Caco-2 (cell line): Measurements from ENCODE around the gene ZPBP. TPM values are rescaled to one million over a fixed set of nuclear protein-coding genes. Genes with fewer than 3 reads are reported as not detected.

Source experiments
- BruUV-seq: library from RNA; stranded (reverse); fragments of 400-500 nt; replicated peaks from 2 replicates; lab custom pipeline; 2021; lab: Mats Ljungman, UMichigan
- CTCF ChIA-PET: fragments of 300-600 bp; sonication (Branson Sonifier 250); formaldehyde crosslinking; loops from one replicate; lab custom pipeline; 2022; ENCODE audit warnings: antibody characterized with exemption; lab: Charles Lee
- POLR2A ChIA-PET: fragments of 300-600 bp; sonication (Branson Sonifier 250); formaldehyde crosslinking; loops from one replicate; lab custom pipeline; 2022; ENCODE audit warnings: antibody characterized with exemption; lab: Charles Lee
- DNase-seq, 2 experiments: peaks; one replicate each; pipeline versions ENCODE4 v3.0.0 to v3.0.0-alpha.2; 2020 to 2022
- H3K27me3 ChIP-seq: replicated peaks from 2 replicates; pipeline ENCODE4 v1.6.0; 2011; ENCODE audit warnings: low read length; ENCODE audit not compliant: control insufficient read depth, insufficient read depth
- H3K36me3 ChIP-seq: 2 replicates; pipeline ENCODE4 v1.5.1; 2011; ENCODE audit warnings: low read length; ENCODE audit not compliant: control insufficient read depth, insufficient read depth
- H3K4me1 ChIP-seq: fragments of 250-450 bp; sonication (Bioruptor Pico); 2 replicates; pipeline ENCODE4 v1.5.1; 2020; ENCODE audit warnings: mild to moderate bottlenecking
- H3K4me3 ChIP-seq: 2 replicates; pipeline ENCODE4 v1.5.1; 2011; ENCODE audit warnings: low read depth, mild to moderate bottlenecking, control low read depth, low read length
- H3K9me3 ChIP-seq: fragments of 250-450 bp; sonication (Bioruptor Pico); 2 replicates; pipeline ENCODE4 v1.5.1; 2020; ENCODE audit warnings: mild to moderate bottlenecking, moderate library complexity
- H3K27ac Mint-ChIP-seq: one replicate; pipeline ENCODE4 v1.8.0; 2022; ENCODE audit warnings: mixed read lengths; ENCODE audit not compliant: unreplicated experiment
- H3K27me3 Mint-ChIP-seq: one replicate; pipeline ENCODE4 v1.8.0; 2022; ENCODE audit warnings: mixed read lengths; ENCODE audit not compliant: insufficient read depth, unreplicated experiment
- H3K36me3 Mint-ChIP-seq: one replicate; pipeline ENCODE4 v1.8.0; 2022; ENCODE audit warnings: mild to moderate bottlenecking, mixed read lengths; ENCODE audit not compliant: insufficient read depth, unreplicated experiment
- H3K4me1 Mint-ChIP-seq: one replicate; pipeline ENCODE4 v1.8.0; 2022; ENCODE audit warnings: low read depth, mixed read lengths; ENCODE audit not compliant: unreplicated experiment
- H3K4me3 Mint-ChIP-seq: one replicate; pipeline ENCODE4 v1.8.0; 2022; ENCODE audit warnings: mild to moderate bottlenecking, moderate library complexity, mixed read lengths; ENCODE audit not compliant: unreplicated experiment
- H3K9me3 Mint-ChIP-seq: one replicate; pipeline ENCODE4 v1.8.0; 2022; ENCODE audit warnings: mixed read lengths; ENCODE audit not compliant: unreplicated experiment
- intact Hi-C: fragments of 100-400 bp; cut with micrococcal nuclease; formaldehyde crosslinking; loops from one replicate; pipeline ENCODE4 v1.10.0; 2022; ENCODE audit not compliant: unreplicated experiment
- total RNA-seq: library from RNA; stranded (reverse); gene quantifications from 2 replicates; pipeline ENCODE4 v1.2.3, GENCODE V29; 2022
- TF ChIP-seq, protein P1 (sequence below), 2 experiments: fragments of 200-600 bp in 1 of 2; IDR thresholded peaks; 1 replicate in 1 of 2; 2 replicates in 1 of 2; pipeline versions ENCODE4 v1.5.1 to v1.8.0; 2011 to 2022; ENCODE audit warnings: antibody characterized with exemption in 1 of 2, control low read depth in 1 of 2, inconsistent platforms in 1 of 2, low read depth in 1 of 2, low read length in 1 of 2, mild to moderate bottlenecking in 1 of 2, moderate library complexity in 1 of 2; ENCODE audit not compliant: insufficient read depth in 1 of 2, severe bottlenecking in 1 of 2, unreplicated experiment in 1 of 2

The ZPBP gene
- total RNA-seq, 1 experiment from 2014 or later = not detected

- Histone ChIP-seq H3K4me1 (no peaks in the 10 kb centered on the region), H3K9me3 (peaks cover 14% of the 10 kb centered on the region), H3K27me3 (no peaks in the 10 kb centered on the region), H3K36me3 (no peaks in the 10 kb centered on the region), H3K4me3 (no peak overlapping the region)
- BruUV-seq = no TSS peak
- Mint-ChIP-seq H3K27ac (no peak overlapping the region), H3K4me1 (no peaks in the 10 kb centered on the region), H3K9me3 (peaks cover 16% of the 10 kb centered on the region), H3K36me3 (no peaks in the 10 kb centered on the region), H3K27me3 (peaks cover 6% of the 10 kb centered on the region), H3K4me3 (no peak overlapping the region)
- no peak for DNase-seq
- intact Hi-C loops = no loop called here
- TF ChIP-seq, protein P1, sequence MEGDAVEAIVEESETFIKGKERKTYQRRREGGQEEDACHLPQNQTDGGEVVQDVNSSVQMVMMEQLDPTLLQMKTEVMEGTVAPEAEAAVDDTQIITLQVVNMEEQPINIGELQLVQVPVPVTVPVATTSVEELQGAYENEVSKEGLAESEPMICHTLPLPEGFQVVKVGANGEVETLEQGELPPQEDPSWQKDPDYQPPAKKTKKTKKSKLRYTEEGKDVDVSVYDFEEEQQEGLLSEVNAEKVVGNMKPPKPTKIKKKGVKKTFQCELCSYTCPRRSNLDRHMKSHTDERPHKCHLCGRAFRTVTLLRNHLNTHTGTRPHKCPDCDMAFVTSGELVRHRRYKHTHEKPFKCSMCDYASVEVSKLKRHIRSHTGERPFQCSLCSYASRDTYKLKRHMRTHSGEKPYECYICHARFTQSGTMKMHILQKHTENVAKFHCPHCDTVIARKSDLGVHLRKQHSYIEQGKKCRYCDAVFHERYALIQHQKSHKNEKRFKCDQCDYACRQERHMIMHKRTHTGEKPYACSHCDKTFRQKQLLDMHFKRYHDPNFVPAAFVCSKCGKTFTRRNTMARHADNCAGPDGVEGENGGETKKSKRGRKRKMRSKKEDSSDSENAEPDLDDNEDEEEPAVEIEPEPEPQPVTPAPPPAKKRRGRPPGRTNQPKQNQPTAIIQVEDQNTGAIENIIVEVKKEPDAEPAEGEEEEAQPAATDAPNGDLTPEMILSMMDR (IDR thresholded peaks at IDR 0.05; ENCODE audit: insufficient read depth in 1 of 2, low read depth in 1 of 2, low read length in 1 of 2, severe bottlenecking in 1 of 2, unreplicated experiment in 1 of 2) = no peak
- POLR2A ChIA-PET = no interaction called here
- CTCF ChIA-PET = interaction anchor here (0.7 kb wide), 1 partner anchor 18 kb away, joined by 3 read pairs; no protein-coding TSS in a partner anchor
Measured at GRCh38 chr7:50112250-50112649, 19.2 kb upstream of the ZPBP start.

DNA sequence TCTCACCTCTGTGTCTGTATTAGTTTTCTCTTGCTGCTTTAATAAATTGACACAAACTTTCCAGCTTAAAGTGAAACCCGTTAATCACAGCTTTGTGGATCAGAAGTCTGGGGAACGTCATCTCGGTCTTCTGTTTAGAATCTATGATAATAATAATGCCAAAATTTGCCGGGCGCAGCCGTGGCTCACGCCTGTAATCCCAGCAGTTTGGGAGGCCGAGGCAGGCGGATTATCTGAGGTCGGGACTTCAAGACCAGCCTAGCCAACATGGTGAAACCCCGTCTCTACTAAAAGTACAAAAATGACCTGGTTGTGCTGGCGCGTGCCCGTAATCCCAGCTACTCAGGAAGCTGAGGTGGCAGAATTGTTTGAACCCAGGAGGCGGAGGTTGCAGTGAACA lies 8.8 kb upstream of the ZPBP start:
- H3K4me3 Mint-ChIP-seq = no peak overlapping the region
- POLR2A ChIA-PET = no interaction called here

DNA sequence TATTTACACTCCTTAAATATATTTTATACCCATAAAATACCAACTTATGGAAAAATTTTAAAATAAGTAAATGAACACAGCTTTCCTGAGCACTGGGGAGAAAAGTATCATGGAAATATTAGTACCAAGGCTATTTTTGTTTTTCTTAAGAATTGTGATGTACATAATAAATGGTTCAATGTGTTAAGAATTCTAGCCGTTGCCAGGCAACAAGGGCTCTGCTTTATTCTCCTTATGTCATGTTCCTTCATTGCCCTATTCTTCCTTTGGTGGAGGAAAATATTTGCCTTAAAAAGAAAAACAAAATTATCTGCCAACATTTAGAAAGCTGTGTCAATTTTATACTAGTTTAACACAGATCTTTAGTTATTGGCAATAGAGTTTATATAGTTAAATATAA lies 2.6 kb upstream of the ZPBP start:
- Histone ChIP-seq H3K9me3 (no peaks in the 10 kb centered on the region), H3K4me3 (no peak overlapping the region), H3K27me3 (no peaks in the 10 kb centered on the region), H3K4me1 (no peaks in the 10 kb centered on the region), H3K36me3 (no peaks in the 10 kb centered on the region)
- no peak overlapping the region for H3K4me3 Mint-ChIP-seq
- no peak overlapping the region for H3K27ac Mint-ChIP-seq
- peaks cover 5% of the 10 kb centered on the region for H3K27me3 Mint-ChIP-seq
- POLR2A ChIA-PET = no interaction called here
- BruUV-seq = no TSS peak
- no peaks in the 10 kb centered on the region for H3K36me3 Mint-ChIP-seq
- no peak for DNase-seq
- CTCF ChIA-PET = no interaction called here
- intact Hi-C loops = no loop called here
- H3K9me3 Mint-ChIP-seq = no peaks in the 10 kb centered on the region
- H3K4me1 Mint-ChIP-seq = no peaks in the 10 kb centered on the region
- TF ChIP-seq, protein P1 (IDR thresholded peaks at IDR 0.05; ENCODE audit: insufficient read depth in 1 of 2, low read depth in 1 of 2, low read length in 1 of 2, severe bottlenecking in 1 of 2, unreplicated experiment in 1 of 2) = no peak

More for the DNA sequence above, 8.8 kb upstream of the ZPBP start:
- no peaks in the 10 kb centered on the region for H3K36me3 Mint-ChIP-seq
- Histone ChIP-seq H3K4me3 (no peak overlapping the region), H3K9me3 (no peaks in the 10 kb centered on the region), H3K27me3 (no peaks in the 10 kb centered on the region), H3K36me3 (no peaks in the 10 kb centered on the region), H3K4me1 (no peaks in the 10 kb centered on the region)
- TF ChIP-seq, protein P1 (IDR thresholded peaks at IDR 0.05; ENCODE audit: insufficient read depth in 1 of 2, low read depth in 1 of 2, low read length in 1 of 2, severe bottlenecking in 1 of 2, unreplicated experiment in 1 of 2) = no peak
- CTCF ChIA-PET = no interaction called here
- intact Hi-C loops = no loop called here
- no TSS peak for BruUV-seq
- no peaks in the 10 kb centered on the region for H3K4me1 Mint-ChIP-seq
- no peak overlapping the region for H3K27ac Mint-ChIP-seq
- no peaks in the 10 kb centered on the region for H3K9me3 Mint-ChIP-seq
- DNase-seq = no peak
- H3K27me3 Mint-ChIP-seq = peaks cover 2% of the 10 kb centered on the region
